Neural cell (in vitro differentiated cells): ENCODE data around the gene CTBP2. TPM values are rescaled to one million over a fixed set of nuclear protein-coding genes. Genes with fewer than 3 reads are reported as not detected.

Experiments
- H2AFZ ChIP-seq: fragments of 200-600, 300-800 bp; sonication (generic), shearing (Covaris generic); 2 replicates; pipeline ENCODE4 v1.6.0; 2014; ENCODE audit warnings: low read depth, mild to moderate bottlenecking, antibody characterized with exemption, low read length, moderate library complexity
- H3F3A ChIP-seq: fragments of 200-600 bp; shearing (Covaris generic); 2 replicates; pipeline ENCODE4 v1.6.1; 2016; ENCODE audit warnings: mild to moderate bottlenecking, moderate library complexity, mixed read lengths, antibody characterized with exemption, low read length; ENCODE audit not compliant: insufficient read depth, poor library complexity, severe bottlenecking
- H3K27ac ChIP-seq: fragments of 200-600, 300-800 bp; sonication (generic), shearing (Covaris generic); 2 replicates; pipeline ENCODE4 v1.5.1; 2014; ENCODE audit warnings: mild to moderate bottlenecking, low read length, moderate library complexity
- H3K27me3 ChIP-seq: fragments of 300-800, 200-600 bp; sonication (generic), shearing (Covaris generic); 2 replicates; pipeline ENCODE4 v1.6.0; 2014; ENCODE audit warnings: mild to moderate bottlenecking, low read depth, low read length, moderate library complexity; ENCODE audit not compliant: insufficient read depth
- H3K36me3 ChIP-seq: fragments of 300-800, 200-600 bp; sonication (generic), shearing (Covaris generic); 2 replicates; pipeline ENCODE4 v1.5.1; 2014; ENCODE audit warnings: mild to moderate bottlenecking, antibody characterized with exemption, low read length, moderate library complexity; ENCODE audit not compliant: insufficient read depth
- H3K4me2 ChIP-seq: fragments of 300-800, 200-600 bp; sonication (generic), shearing (Covaris generic); 2 replicates; pipeline ENCODE4 v1.6.0; 2014; ENCODE audit warnings: mild to moderate bottlenecking, low read length
- H3K4me3 ChIP-seq: fragments of 300-800, 200-600 bp; sonication (generic), shearing (Covaris generic); 2 replicates; pipeline ENCODE4 v1.5.1; 2014; ENCODE audit warnings: mild to moderate bottlenecking, low read length, moderate library complexity
- H3K79me2 ChIP-seq: fragments of 200-600 bp; shearing (Covaris generic); replicated peaks from 2 replicates; pipeline ENCODE4 v1.6.0; 2014; ENCODE audit warnings: mild to moderate bottlenecking, low read length, moderate library complexity; ENCODE audit not compliant: insufficient read depth
- H3K9ac ChIP-seq: fragments of 300-800, 200-600 bp; sonication (generic), shearing (Covaris generic); 2 replicates; pipeline ENCODE4 v1.6.1; 2016; ENCODE audit warnings: mild to moderate bottlenecking, low read length, mixed read lengths
- H3K9me2 ChIP-seq: fragments of 200-600 bp; shearing (Covaris generic); 2 replicates; pipeline ENCODE4 v1.6.1; 2016; ENCODE audit warnings: mild to moderate bottlenecking, low read length, mixed read lengths; ENCODE audit not compliant: insufficient read depth
- H3K9me3 ChIP-seq: fragments of 200-600, 300-800 bp; sonication (generic), shearing (Covaris generic); 2 replicates; pipeline ENCODE4 v1.6.1; 2016; ENCODE audit warnings: mild to moderate bottlenecking, mixed run types, low read length, moderate library complexity, mixed read lengths
- H4K20me1 ChIP-seq: fragments of 200-600 bp; shearing (Covaris generic); 2 replicates; pipeline ENCODE4 v1.6.1; 2016; ENCODE audit warnings: mild to moderate bottlenecking, mixed run types; ENCODE audit not compliant: insufficient read depth
- EP300 ChIP-seq: fragments of 450-650 bp; conservative IDR thresholded peaks from 2 replicates; pipeline ENCODE4 v1.6.1; 2014; ENCODE audit warnings: antibody characterized with exemption, mild to moderate bottlenecking, moderate library complexity; ENCODE audit not compliant: poor library complexity, severe bottlenecking
- EZH2 ChIP-seq: fragments of 200-600, 300-800 bp; shearing (Covaris generic), sonication (generic); IDR thresholded peaks from 2 replicates; pipeline ENCODE4 v1.6.1; 2014; ENCODE audit warnings: antibody characterized with exemption, low read length, borderline replicate concordance, mild to moderate bottlenecking; ENCODE audit not compliant: insufficient read depth, poor library complexity, severe bottlenecking
- MXI1 ChIP-seq: fragments of 450-650 bp; conservative IDR thresholded peaks from 2 replicates; pipeline ENCODE4 v1.6.1; 2014; ENCODE audit warnings: antibody characterized with exemption, mild to moderate bottlenecking; ENCODE audit not compliant: poor library complexity, severe bottlenecking
- POLR2AphosphoS5 ChIP-seq: IDR thresholded peaks from 2 replicates; pipeline ENCODE4 v1.6.1; 2012
- RAD21 ChIP-seq: fragments of 450-650 bp; conservative IDR thresholded peaks from 2 replicates; pipeline ENCODE4 v1.6.1; 2014; ENCODE audit warnings: antibody characterized with exemption, mild to moderate bottlenecking, moderate library complexity
- SMC3 ChIP-seq: fragments of 450-650 bp; conservative IDR thresholded peaks from 2 replicates; pipeline ENCODE4 v1.6.1; 2014; ENCODE audit warnings: antibody characterized with exemption, mild to moderate bottlenecking, moderate library complexity; ENCODE audit not compliant: poor library complexity
- TAF1 ChIP-seq: IDR thresholded peaks from 2 replicates; pipeline ENCODE4 v1.6.1; 2012; ENCODE audit warnings: low read depth
- polyA plus RNA-seq: library from polyadenylated mRNA; depleted of rRNA; stranded (reverse); fragments of >200 nt; gene quantifications from 2 replicates; pipeline ENCODE4 v1.2.3, GENCODE V29; 2014
- TF ChIP-seq, protein P1 (sequence below): fragments of 450-650 bp; IDR thresholded peaks from 2 replicates; pipeline ENCODE4 v1.5.1; 2014; ENCODE audit warnings: antibody characterized with exemption, mild to moderate bottlenecking, moderate library complexity; ENCODE audit not compliant: poor library complexity, severe bottlenecking
- TF ChIP-seq, protein P2 (sequence below): IDR thresholded peaks from 2 replicates; pipeline ENCODE4 v1.6.1; 2012; ENCODE audit warnings: borderline replicate concordance

The CTBP2 gene
- polyA plus RNA-seq, 1 donor from 2014 or later: 59.5 TPM

DNA sequence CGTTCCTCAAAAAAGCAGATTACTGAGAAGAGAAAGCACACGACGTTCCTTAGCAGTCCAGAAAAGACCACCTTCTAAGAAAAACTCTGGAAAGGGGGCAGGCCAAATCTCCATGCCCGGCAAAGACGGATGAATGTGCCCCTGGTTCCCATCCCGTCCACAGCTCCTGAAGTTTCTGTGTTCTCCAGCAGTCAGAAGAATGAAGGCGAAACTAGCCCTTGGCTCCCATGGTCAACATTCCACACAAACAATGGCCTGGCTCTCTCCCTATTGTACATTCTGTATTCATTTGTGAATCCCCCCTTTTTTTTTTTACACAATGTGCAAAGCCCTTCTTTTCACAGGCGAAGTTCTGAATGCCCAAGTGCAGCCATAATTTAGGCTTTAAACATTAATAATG, 5.3 kb downstream of the CTBP2 start:
- Histone ChIP-seq H4K20me1 (peaks cover 5% of the 10 kb centered on the region), H3K4me2 (no peak overlapping the region), H3F3A (no peaks in the 10 kb centered on the region), H2AFZ (no peak overlapping the region), H3K79me2 (peaks cover 79% of the 10 kb centered on the region), H3K9ac (no peak overlapping the region), H3K27me3 (no peaks in the 10 kb centered on the region), H3K36me3 (no peaks in the 10 kb centered on the region), H3K9me2 (no peaks in the 10 kb centered on the region), H3K9me3 (no peaks in the 10 kb centered on the region), H3K4me3 (no peak overlapping the region), H3K27ac (no peak overlapping the region)
- TF ChIP-seq TAF1: no peak
- TF ChIP-seq RAD21: no peak

DNA sequence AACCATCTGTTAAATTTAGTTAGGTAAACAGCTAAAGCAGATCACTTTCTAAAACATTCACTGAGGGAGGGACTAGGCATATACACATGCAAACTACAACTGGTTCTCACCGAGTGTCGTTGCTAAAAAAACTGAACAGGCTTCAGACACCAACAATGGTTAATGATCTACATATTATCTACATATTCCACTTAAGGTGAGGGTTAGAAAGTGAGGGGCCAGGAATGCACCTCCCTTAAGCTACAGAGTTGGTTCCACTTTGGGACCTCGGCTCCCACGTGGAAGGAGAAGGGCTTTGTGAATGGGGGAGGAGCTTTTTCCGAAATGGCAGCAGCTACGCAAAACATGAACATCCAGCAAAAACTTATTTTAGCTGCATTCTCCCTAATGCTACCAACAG, 5.8 kb downstream of the CTBP2 start:
- Histone ChIP-seq H3K9me2 (no peaks in the 10 kb centered on the region), H3K9ac (no peak overlapping the region), H2AFZ (no peak overlapping the region), H3K27ac (no peak overlapping the region), H3K36me3 (no peaks in the 10 kb centered on the region), H4K20me1 (peaks cover 5% of the 10 kb centered on the region), H3K4me2 (no peak overlapping the region), H3K27me3 (no peaks in the 10 kb centered on the region), H3K4me3 (no peak overlapping the region), H3K79me2 (peaks cover 85% of the 10 kb centered on the region), H3F3A (no peaks in the 10 kb centered on the region), H3K9me3 (no peaks in the 10 kb centered on the region)
- no peak for TF ChIP-seq RAD21
- no peak for TF ChIP-seq MXI1
- TF ChIP-seq, protein P1, sequence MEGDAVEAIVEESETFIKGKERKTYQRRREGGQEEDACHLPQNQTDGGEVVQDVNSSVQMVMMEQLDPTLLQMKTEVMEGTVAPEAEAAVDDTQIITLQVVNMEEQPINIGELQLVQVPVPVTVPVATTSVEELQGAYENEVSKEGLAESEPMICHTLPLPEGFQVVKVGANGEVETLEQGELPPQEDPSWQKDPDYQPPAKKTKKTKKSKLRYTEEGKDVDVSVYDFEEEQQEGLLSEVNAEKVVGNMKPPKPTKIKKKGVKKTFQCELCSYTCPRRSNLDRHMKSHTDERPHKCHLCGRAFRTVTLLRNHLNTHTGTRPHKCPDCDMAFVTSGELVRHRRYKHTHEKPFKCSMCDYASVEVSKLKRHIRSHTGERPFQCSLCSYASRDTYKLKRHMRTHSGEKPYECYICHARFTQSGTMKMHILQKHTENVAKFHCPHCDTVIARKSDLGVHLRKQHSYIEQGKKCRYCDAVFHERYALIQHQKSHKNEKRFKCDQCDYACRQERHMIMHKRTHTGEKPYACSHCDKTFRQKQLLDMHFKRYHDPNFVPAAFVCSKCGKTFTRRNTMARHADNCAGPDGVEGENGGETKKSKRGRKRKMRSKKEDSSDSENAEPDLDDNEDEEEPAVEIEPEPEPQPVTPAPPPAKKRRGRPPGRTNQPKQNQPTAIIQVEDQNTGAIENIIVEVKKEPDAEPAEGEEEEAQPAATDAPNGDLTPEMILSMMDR: no peak
- TF ChIP-seq, protein P2, sequence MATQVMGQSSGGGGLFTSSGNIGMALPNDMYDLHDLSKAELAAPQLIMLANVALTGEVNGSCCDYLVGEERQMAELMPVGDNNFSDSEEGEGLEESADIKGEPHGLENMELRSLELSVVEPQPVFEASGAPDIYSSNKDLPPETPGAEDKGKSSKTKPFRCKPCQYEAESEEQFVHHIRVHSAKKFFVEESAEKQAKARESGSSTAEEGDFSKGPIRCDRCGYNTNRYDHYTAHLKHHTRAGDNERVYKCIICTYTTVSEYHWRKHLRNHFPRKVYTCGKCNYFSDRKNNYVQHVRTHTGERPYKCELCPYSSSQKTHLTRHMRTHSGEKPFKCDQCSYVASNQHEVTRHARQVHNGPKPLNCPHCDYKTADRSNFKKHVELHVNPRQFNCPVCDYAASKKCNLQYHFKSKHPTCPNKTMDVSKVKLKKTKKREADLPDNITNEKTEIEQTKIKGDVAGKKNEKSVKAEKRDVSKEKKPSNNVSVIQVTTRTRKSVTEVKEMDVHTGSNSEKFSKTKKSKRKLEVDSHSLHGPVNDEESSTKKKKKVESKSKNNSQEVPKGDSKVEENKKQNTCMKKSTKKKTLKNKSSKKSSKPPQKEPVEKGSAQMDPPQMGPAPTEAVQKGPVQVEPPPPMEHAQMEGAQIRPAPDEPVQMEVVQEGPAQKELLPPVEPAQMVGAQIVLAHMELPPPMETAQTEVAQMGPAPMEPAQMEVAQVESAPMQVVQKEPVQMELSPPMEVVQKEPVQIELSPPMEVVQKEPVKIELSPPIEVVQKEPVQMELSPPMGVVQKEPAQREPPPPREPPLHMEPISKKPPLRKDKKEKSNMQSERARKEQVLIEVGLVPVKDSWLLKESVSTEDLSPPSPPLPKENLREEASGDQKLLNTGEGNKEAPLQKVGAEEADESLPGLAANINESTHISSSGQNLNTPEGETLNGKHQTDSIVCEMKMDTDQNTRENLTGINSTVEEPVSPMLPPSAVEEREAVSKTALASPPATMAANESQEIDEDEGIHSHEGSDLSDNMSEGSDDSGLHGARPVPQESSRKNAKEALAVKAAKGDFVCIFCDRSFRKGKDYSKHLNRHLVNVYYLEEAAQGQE: no peak
- no peak for TF ChIP-seq EP300
- no peak for TF ChIP-seq TAF1
- no peak for TF ChIP-seq POLR2AphosphoS5
- TF ChIP-seq SMC3: no peak
- TF ChIP-seq EZH2: no peak
